A673 (cell line): ENCODE results near the gene DNAH3. TPM values are rescaled to one million over a fixed set of nuclear protein-coding genes. Genes with fewer than 3 reads are reported as not detected.

ENCODE experiments used
- BruUV-seq: library from RNA; stranded (reverse); fragments of 400-500 nt; replicated peaks from 2 replicates; lab custom pipeline; 2021; lab: Mats Ljungman, UMichigan
- CTCF ChIA-PET: fragments of 300-600 bp; sonication (Branson Sonifier 250); formaldehyde crosslinking; loops from one replicate; lab custom pipeline; 2022; ENCODE audit warnings: antibody characterized with exemption; lab: Charles Lee
- POLR2A ChIA-PET: fragments of 300-600 bp; sonication (Branson Sonifier 250); formaldehyde crosslinking; loops from one replicate; lab custom pipeline; 2022; ENCODE audit warnings: antibody characterized with exemption; ENCODE audit not compliant: low non-redundant PET; lab: Charles Lee
- DNase-seq: peaks from one replicate; pipeline ENCODE4 v3.0.0-alpha.2; 2015; ENCODE audit warnings: low spot score
- H3K27ac ChIP-seq: fragments of 200-600 bp; sonication (generic); 2 replicates; pipeline ENCODE4 v1.5.1; 2016; ENCODE audit warnings: mixed run types, low read depth, mild to moderate bottlenecking, mixed read lengths, antibody characterized with exemption, low read length; ENCODE audit not compliant: poor library complexity, severe bottlenecking
- H3K27me3 ChIP-seq: fragments of 200-600 bp; sonication (generic); replicated peaks from 2 replicates; pipeline ENCODE4 v1.6.1; 2017; ENCODE audit warnings: mixed run types, low read depth, mild to moderate bottlenecking, mixed read lengths, antibody characterized with exemption, low read length; ENCODE audit not compliant: insufficient read depth, poor library complexity
- H3K36me3 ChIP-seq: fragments of 200-600 bp; sonication (generic); 2 replicates; pipeline ENCODE4 v1.6.1; 2016; ENCODE audit warnings: mixed run types, mild to moderate bottlenecking, mixed read lengths, antibody characterized with exemption, low read length; ENCODE audit not compliant: insufficient read depth, poor library complexity, severe bottlenecking
- H3K4me1 ChIP-seq: fragments of 200-600 bp; sonication (generic); 2 replicates; pipeline ENCODE4 v1.6.1; 2017; ENCODE audit warnings: mixed run types, mild to moderate bottlenecking, mixed read lengths, antibody characterized with exemption, low read length; ENCODE audit not compliant: insufficient read depth, poor library complexity, severe bottlenecking
- H3K4me3 ChIP-seq: fragments of 200-600 bp; sonication (generic); 2 replicates; pipeline ENCODE4 v1.5.1; 2016; ENCODE audit warnings: low read depth, mixed run types, mild to moderate bottlenecking, mixed read lengths, low read length; ENCODE audit not compliant: poor library complexity, severe bottlenecking
- H3K9me3 ChIP-seq: fragments of 200-600 bp; sonication (generic); 2 replicates; pipeline ENCODE4 v1.6.1; 2016; ENCODE audit warnings: mixed run types, low read depth, mild to moderate bottlenecking, mixed read lengths, antibody characterized with exemption, low read length; ENCODE audit not compliant: poor library complexity, severe bottlenecking
- EZH2 ChIP-seq: fragments of 200-600 bp; sonication (generic); IDR thresholded peaks from 2 replicates; pipeline ENCODE4 v1.6.1; 2017; ENCODE audit warnings: borderline replicate concordance, low read depth, mild to moderate bottlenecking, mixed read lengths, antibody characterized with exemption, low read length; ENCODE audit not compliant: poor library complexity, severe bottlenecking
- intact Hi-C: fragments of 100-400 bp; cut with micrococcal nuclease; formaldehyde crosslinking; loops from one replicate; pipeline ENCODE4 v1.10.0; 2022; ENCODE audit not compliant: unreplicated experiment
- total RNA-seq: library from RNA; stranded (reverse); gene quantifications from 2 replicates; pipeline ENCODE4 v1.2.3, GENCODE V29; 2021
- TF ChIP-seq, protein P1 (sequence below): fragments of 300-800, 200-600 bp; sonication (generic); conservative IDR thresholded peaks from 2 replicates; pipeline ENCODE4 v1.5.1; 2017; ENCODE audit warnings: low read depth, mild to moderate bottlenecking, antibody characterized with exemption, low read length, moderate library complexity, mixed read lengths

Gene DNAH3
- total RNA-seq, 1 experiment from 2014 or later: not detected

DNA sequence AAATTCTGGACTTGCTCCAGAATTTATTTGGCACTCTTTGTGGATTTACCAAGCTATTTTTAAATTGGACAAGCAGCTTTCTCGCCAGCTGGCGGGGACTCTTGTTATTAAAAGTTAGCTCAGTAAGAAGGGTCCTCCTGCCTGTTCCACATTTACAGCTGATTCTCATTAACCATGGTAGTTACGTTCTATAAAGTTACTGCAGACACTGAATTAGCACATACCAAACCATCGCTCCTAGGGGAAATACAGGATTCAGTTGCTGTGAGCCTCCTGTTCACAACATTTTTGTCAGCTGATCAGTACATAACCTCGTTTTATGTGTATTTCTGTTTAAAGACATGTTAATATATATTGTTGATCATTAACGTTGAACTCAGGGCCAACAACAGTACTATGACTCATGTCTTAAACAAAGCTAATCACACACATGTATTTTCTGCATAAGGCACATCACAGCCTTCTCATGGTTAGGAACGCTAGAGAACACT is 12.1 kb upstream of the DNAH3 start:
- intact Hi-C loops: no loop called here
- Histone ChIP-seq H3K36me3 (no peaks in the 10 kb centered on the region), H3K9me3 (no peaks in the 10 kb centered on the region), H3K4me1 (peaks cover 18% of the 10 kb centered on the region), H3K4me3 (no peak overlapping the region), H3K27me3 (no peaks in the 10 kb centered on the region), H3K27ac (no peak overlapping the region)
- CTCF ChIA-PET: no interaction called here
- POLR2A ChIA-PET: interaction anchor here (0.6 kb wide), 1 partner anchor 356 kb away, joined by 4 read pairs; no protein-coding TSS in a partner anchor
- BruUV-seq: no TSS peak
- DNase-seq: peak; percentile 40
- TF ChIP-seq, protein P1, sequence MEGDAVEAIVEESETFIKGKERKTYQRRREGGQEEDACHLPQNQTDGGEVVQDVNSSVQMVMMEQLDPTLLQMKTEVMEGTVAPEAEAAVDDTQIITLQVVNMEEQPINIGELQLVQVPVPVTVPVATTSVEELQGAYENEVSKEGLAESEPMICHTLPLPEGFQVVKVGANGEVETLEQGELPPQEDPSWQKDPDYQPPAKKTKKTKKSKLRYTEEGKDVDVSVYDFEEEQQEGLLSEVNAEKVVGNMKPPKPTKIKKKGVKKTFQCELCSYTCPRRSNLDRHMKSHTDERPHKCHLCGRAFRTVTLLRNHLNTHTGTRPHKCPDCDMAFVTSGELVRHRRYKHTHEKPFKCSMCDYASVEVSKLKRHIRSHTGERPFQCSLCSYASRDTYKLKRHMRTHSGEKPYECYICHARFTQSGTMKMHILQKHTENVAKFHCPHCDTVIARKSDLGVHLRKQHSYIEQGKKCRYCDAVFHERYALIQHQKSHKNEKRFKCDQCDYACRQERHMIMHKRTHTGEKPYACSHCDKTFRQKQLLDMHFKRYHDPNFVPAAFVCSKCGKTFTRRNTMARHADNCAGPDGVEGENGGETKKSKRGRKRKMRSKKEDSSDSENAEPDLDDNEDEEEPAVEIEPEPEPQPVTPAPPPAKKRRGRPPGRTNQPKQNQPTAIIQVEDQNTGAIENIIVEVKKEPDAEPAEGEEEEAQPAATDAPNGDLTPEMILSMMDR: no peak
- TF ChIP-seq EZH2: no peak

DNA sequence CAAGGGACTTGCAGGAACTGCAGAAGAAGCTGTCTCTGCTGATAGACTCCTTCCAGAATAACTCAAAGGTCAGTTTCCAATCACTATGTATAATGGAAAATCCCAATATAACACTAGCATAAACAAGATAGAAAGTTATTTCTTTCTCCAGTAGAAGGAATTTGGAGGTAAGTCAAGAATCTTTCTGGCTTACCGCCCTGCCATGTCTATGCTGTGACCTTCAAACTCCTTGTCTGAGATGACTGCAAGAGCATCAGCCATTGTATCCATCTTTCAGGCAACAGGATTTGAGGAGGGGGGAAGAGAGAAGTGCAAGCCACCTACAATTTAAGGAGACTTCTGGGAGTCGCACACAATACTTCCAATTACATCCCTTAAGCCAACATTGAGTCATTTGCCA is 10.6 kb upstream of the DNAH3 start:
- intact Hi-C loops: no loop called here
- no peak for DNase-seq
- ChIA-PET CTCF (no interaction called here), POLR2A (interaction anchor here (0.6 kb wide), 1 partner anchor 140 kb away, joined by 3 read pairs; no protein-coding TSS in a partner anchor)
- Histone ChIP-seq H3K27ac (no peak overlapping the region), H3K4me1 (peaks cover 19% of the 10 kb centered on the region), H3K27me3 (no peaks in the 10 kb centered on the region), H3K9me3 (no peaks in the 10 kb centered on the region), H3K36me3 (no peaks in the 10 kb centered on the region), H3K4me3 (no peak overlapping the region)
- TF ChIP-seq, protein P1: no peak
- TF ChIP-seq EZH2: no peak
- BruUV-seq: no TSS peak

DNA sequence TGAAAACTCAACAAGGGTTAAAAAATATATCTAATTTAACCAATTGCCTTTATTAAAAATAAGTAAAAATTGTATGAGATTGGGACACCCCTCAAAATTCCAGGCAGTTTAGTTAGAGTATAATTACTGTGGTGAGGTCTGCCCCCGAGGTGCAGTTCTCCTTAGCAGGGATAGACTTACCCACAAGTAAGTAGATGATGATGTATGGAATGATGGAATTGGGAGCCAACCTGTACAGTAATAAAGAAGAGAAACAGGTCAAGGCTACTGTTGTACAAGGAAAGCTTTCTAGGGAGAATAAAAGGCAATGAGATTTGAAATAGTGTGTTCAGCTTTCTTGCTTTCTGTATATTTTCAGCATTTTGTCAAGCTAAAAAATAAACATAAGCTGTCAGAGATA is 9.6 kb upstream of the DNAH3 start:
- Histone ChIP-seq H3K9me3 (no peaks in the 10 kb centered on the region), H3K36me3 (no peaks in the 10 kb centered on the region), H3K27me3 (no peaks in the 10 kb centered on the region), H3K4me3 (no peak overlapping the region), H3K4me1 (peaks cover 19% of the 10 kb centered on the region), H3K27ac (no peak overlapping the region)
- no peak for DNase-seq
- TF ChIP-seq, protein P1: no peak
- no peak for TF ChIP-seq EZH2
- CTCF ChIA-PET: no interaction called here
- no TSS peak for BruUV-seq
- POLR2A ChIA-PET: no interaction called here
- intact Hi-C loops: no loop called here
